Activated CD4-positive, CD25-positive, alpha-beta regulatory T cell treated with anti-CD3 and anti-CD28 coated beads, Interleukin-2, amount 50 U/mL, for 72 hours (primary cell): Measurements from ENCODE around the gene TXLNB.
A peak's percentile ranks its signal among the peaks of the same experiment; 100 is the strongest.
"Not testable (repeated sequence)": the region's sequence is repeated elsewhere in the genome, so short reads cannot be mapped to it uniquely, and the experiment has no call there.

Source experiments
- DNase-seq: peaks from one replicate; pipeline ENCODE4 v3.0.0; 2021

The TXLNB gene

GRCh38 chr6:139230391-139230840, 61.4 kb downstream of the TXLNB start:
- no peak for DNase-seq

GRCh38 chr6:139228387-139228786, 63.4 kb downstream of the TXLNB start:
- not testable (repeated sequence) for DNase-seq

DNA sequence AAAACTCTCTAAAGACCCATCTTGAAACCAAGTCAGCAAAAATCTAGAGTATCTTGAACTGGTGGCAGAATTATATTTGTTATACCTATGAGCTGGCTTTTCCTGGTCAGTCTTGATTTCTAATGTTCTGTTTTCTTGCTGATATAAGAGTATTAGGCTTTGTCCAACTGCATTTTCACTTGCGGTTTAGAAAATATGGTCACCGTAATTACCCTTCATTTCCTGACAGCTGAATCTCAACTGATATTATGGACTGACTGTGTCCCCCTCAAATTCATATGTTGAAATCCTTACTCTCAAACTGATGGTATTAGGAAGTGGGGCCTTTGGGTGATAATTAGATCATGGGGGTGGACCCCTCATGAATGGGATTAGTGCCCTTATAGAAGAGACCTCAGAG, 72.1 kb downstream of the TXLNB start:
- no peak for DNase-seq

DNA sequence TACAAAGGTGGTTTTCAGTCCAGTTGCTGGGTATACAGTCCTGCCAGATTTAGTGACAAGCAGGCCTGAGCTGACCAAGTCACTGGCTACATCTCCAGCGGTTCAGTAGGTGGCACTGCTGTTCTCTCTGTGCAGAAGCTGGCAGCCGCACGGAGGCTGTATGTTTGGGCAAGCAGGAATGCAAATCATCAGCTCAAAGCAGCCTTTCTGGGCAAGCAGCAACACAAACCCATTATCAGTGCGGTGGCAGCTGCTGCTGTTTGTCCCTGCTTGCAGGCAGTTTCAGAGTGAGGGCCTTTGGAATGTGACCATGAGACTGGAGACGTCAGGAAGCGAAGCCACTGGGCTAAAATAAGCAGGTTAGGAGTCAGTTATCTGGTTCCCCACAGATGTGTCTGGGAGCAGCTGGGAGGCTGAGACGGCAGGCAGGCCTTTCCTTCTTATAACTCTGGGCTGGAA, 72.5 kb downstream of the TXLNB start:
- DNase-seq: peak; percentile 51

DNA sequence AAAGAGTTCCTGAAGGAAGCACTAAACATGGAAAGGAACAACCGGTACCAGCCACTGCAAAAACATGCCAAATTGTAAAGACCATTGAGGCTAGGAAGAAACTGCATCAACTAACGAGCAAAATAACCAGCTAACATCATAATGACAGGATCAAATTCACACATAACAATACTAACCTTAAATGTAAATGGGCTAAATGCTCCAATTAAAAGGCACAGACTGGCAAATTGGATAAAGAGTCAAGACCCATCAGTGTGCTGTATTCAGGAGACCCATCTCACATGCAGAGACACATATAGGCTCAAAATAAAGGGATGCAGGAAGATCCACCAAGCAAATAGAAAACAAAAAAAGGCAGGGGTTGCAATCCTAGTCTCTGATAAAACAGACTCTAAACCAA, 79.3 kb downstream of the TXLNB start:
- DNase-seq: not testable (repeated sequence)

DNA sequence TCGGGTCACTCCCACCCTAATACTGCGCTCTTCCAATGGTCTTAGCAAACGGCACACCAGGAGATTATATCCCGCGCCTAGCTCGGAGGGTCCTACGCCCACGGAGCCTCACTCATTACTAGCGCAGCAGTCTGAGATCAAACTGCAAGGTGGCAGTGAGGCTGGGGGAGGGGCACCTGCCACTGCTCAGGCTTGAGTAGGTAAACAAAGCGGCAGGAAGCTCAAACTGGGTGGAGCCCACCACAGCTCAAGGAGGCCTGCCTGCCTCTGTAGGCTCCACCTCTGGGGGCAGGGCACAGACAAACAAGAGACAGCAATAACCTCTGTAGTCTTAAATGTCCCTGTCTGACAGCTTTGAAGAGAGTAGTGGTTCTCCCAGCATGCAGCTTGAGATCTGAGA, 81.0 kb downstream of the TXLNB start:
- DNase-seq: not testable (repeated sequence)

DNA sequence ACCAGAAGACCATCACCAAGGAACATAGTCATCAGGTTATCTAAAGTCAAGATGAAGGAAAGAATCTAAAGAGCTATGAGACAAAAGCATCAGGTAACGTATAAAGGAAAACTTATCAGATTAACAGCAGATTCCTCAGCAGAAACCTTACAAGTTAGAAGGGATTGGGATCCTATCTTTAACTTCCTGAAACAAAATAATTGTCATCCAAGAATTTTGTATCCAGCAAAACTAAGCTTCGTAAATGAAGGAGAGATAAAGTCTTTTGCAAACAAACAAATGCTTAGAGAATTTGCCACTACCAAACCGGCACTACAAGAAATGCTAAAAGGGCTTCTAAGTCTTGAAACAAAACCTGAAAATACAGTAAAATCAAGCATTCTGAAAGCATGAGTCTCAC, 86.0 kb downstream of the TXLNB start:
- no peak for DNase-seq

GRCh38 chr6:139204978-139205377, 86.8 kb downstream of the TXLNB start:
- no peak for DNase-seq

GRCh38 chr6:139201378-139201777, 90.4 kb downstream of the TXLNB start:
- DNase-seq: no peak

GRCh38 chr6:139198529-139199288, 93.1 kb downstream of the TXLNB start:
- DNase-seq: no peak

DNA sequence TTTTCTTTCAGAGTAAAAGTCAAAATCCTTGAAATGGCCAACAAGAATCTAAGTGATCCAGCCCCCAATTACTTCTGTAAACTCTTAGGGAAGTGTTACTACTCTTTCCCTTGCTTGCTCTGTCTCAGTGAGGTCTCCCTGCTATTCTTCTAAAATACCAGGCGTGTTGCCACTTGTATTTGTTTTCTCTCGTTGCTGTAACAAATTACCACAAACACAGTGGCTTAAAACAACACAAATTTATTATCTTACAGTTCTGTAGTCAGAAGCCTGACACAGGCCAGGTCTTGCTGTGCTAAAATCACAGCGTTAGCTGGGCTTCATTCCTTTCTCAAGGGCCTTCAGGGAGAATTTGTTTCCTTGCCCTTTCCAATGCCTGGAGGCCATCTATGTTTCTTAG, 97.1 kb downstream of the TXLNB start:
- DNase-seq: no peak
